Neural progenitor cell (in vitro differentiated cells): Measurements from ENCODE around the gene CYP2D6.

Experiments used
- EZH2 ChIP-seq: fragments of 200-600 bp; sonication (generic); IDR thresholded peaks from 2 replicates; pipeline ENCODE4 v1.6.1; 2017; ENCODE audit warnings: antibody characterized with exemption, mild to moderate bottlenecking, moderate library complexity
- EZH2phosphoT487 ChIP-seq: fragments of 200-600 bp; sonication (generic); IDR thresholded peaks from 2 replicates; pipeline ENCODE4 v1.6.1; 2017; ENCODE audit warnings: antibody characterized with exemption
- TF ChIP-seq, protein P1 (sequence below): fragments of 200-600 bp; sonication (generic); IDR thresholded peaks from 2 replicates; pipeline ENCODE4 v1.5.1; 2017; ENCODE audit warnings: antibody characterized with exemption, mild to moderate bottlenecking

DNA sequence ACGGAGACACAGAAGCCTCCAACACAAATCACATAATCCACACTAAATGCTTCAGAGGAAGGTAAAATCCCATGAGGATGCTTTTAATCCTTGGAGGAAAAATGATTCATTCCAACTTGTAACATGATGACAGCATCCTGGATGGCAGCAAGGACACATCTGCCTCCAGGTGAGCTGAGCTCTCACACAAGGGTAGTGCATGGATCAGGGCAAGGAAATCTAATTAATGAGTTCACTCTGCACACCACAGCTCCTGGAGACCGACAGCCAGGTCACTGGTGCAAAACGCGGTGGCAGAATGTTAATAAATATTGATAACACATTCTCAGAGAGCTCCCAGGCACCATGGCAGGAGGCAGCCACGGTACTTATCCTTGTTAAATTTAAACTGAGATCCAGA, 40.3 kb upstream of the CYP2D6 start:
- TF ChIP-seq, protein P1, sequence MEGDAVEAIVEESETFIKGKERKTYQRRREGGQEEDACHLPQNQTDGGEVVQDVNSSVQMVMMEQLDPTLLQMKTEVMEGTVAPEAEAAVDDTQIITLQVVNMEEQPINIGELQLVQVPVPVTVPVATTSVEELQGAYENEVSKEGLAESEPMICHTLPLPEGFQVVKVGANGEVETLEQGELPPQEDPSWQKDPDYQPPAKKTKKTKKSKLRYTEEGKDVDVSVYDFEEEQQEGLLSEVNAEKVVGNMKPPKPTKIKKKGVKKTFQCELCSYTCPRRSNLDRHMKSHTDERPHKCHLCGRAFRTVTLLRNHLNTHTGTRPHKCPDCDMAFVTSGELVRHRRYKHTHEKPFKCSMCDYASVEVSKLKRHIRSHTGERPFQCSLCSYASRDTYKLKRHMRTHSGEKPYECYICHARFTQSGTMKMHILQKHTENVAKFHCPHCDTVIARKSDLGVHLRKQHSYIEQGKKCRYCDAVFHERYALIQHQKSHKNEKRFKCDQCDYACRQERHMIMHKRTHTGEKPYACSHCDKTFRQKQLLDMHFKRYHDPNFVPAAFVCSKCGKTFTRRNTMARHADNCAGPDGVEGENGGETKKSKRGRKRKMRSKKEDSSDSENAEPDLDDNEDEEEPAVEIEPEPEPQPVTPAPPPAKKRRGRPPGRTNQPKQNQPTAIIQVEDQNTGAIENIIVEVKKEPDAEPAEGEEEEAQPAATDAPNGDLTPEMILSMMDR = no peak
- no peak for TF ChIP-seq EZH2
- no peak for TF ChIP-seq EZH2phosphoT487
